Rectal smooth muscle tissue (tissue), 1 donor: Measurements from ENCODE around the gene CHST8.

Experiments
- H3K27ac ChIP-seq: one replicate; pipeline ENCODE4 v1.7.0; 2013; ENCODE audit warnings: low read depth, low read length, inconsistent platforms
- H3K27me3 ChIP-seq: one replicate; pipeline ENCODE4 v1.7.0; 2013; ENCODE audit warnings: low read length; ENCODE audit not compliant: control insufficient read depth, insufficient read depth
- H3K36me3 ChIP-seq: one replicate; pipeline ENCODE4 v1.7.0; 2013; ENCODE audit warnings: low read length; ENCODE audit not compliant: control insufficient read depth, insufficient read depth
- H3K4me1 ChIP-seq: one replicate; pipeline ENCODE4 v1.7.0; 2013; ENCODE audit warnings: low read length; ENCODE audit not compliant: control insufficient read depth, insufficient read depth
- H3K4me3 ChIP-seq: one replicate; pipeline ENCODE4 v1.7.0; 2013; ENCODE audit warnings: low read length
- H3K9ac ChIP-seq: one replicate; pipeline ENCODE4 v1.7.0; 2013; ENCODE audit warnings: low read length

Gene CHST8

GRCh38 chr19:33684538-33685232 is 62.9 kb downstream of the CHST8 start:
- H3K4me3 ChIP-seq = no peak overlapping the region
- H3K27ac ChIP-seq = no peak overlapping the region
- no peaks in the 10 kb centered on the region for H3K36me3 ChIP-seq
- no peak overlapping the region for H3K9ac ChIP-seq
- H3K4me1 ChIP-seq = no peaks in the 10 kb centered on the region
- no peaks in the 10 kb centered on the region for H3K27me3 ChIP-seq

DNA sequence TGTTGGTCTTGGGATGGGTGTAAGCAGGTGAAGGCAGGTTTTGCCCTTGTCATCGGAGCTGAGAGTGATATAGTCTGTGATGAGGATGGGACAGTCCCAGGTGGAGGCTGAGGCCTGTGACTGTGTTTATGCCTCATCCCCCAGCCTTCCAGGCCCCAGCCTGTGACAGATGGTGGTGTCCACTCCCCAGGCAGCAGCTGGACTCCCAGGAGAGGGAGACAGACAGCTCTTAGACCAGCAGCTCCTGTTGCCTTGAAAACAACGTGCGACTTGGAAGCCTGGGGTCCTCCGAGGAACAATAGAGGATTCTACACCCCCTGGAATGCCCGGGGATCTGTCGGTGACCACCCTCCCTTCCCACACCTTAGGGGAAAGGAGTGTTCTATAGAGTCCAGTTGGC is 63.8 kb downstream of the CHST8 start:
- no peaks in the 10 kb centered on the region for H3K4me1 ChIP-seq
- H3K9ac ChIP-seq = no peak overlapping the region
- H3K36me3 ChIP-seq = no peaks in the 10 kb centered on the region
- no peaks in the 10 kb centered on the region for H3K27me3 ChIP-seq
- no peak overlapping the region for H3K4me3 ChIP-seq
- H3K27ac ChIP-seq = no peak overlapping the region

DNA sequence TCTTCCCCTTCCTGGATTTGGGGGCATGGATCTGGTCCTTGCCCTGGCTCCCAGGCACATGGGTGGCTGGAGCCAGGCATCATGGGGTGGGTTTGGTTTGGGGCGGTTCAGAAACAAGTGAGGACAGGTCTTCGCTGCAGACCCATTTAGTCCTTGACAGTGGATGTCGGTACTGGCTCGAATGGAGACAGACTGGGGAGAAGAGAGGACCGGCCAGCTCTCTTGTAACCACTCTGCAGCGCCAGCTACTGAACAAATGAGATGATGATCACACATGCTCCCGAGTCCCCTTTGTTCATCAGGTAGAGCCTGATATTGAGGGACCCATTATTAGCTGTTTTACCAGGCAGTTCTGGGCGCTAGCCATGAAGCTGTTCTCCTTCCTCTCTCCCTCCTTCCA is 64.5 kb downstream of the CHST8 start:
- no peaks in the 10 kb centered on the region for H3K4me1 ChIP-seq
- H3K9ac ChIP-seq = no peak overlapping the region
- no peaks in the 10 kb centered on the region for H3K27me3 ChIP-seq

DNA sequence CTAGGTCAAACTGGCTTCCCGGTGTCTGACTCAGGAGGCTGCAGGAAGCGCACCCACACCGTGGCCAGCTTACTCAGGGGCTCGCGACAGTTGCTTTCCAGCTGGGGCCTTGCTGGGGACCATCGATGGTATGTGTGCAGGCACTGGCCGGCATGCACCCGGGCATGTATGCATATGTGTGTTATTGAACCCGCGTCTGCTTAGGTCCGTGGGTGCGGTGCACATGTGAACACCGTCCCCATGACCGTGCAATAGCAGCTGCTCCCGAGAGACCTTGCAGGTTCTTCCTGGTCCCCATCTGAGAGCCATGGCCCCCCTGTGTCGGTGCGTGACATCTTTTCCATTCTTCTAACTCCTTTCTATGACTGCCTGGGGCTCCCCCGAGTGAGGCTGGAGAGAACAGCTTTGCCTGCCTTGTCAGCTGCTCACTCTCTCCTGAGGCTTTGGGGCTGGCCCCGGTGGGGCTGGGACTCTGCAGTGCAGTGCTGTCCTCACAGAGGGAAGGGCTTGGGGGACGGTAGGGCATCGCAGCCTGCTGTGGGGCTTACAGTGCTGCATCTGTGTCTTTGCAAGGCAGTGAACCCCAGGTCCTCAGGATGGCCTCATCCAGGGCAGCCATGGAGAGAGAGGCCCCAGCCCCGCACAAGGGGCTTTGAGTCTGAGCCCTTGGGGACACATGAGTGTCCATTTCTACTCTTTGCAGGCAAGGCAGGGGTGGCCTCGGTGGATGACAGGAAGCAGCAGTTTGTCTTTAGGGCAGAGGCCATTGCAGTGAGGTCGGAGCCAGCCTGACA is 65.1 kb downstream of the CHST8 start:
- Histone ChIP-seq H3K4me3 (no peak overlapping the region), H3K27me3 (no peaks in the 10 kb centered on the region), H3K27ac (no peak overlapping the region), H3K9ac (no peak overlapping the region), H3K4me1 (no peaks in the 10 kb centered on the region), H3K36me3 (no peaks in the 10 kb centered on the region)

More for the DNA sequence above, 64.5 kb downstream of the CHST8 start:
- Histone ChIP-seq H3K27ac (no peak overlapping the region), H3K36me3 (no peaks in the 10 kb centered on the region), H3K4me3 (no peak overlapping the region)

GRCh38 chr19:33687481-33688170 is 65.9 kb downstream of the CHST8 start:
- Histone ChIP-seq H3K9ac (no peak overlapping the region), H3K36me3 (no peaks in the 10 kb centered on the region), H3K4me3 (no peak overlapping the region), H3K27me3 (no peaks in the 10 kb centered on the region), H3K27ac (no peak overlapping the region), H3K4me1 (no peaks in the 10 kb centered on the region)

DNA sequence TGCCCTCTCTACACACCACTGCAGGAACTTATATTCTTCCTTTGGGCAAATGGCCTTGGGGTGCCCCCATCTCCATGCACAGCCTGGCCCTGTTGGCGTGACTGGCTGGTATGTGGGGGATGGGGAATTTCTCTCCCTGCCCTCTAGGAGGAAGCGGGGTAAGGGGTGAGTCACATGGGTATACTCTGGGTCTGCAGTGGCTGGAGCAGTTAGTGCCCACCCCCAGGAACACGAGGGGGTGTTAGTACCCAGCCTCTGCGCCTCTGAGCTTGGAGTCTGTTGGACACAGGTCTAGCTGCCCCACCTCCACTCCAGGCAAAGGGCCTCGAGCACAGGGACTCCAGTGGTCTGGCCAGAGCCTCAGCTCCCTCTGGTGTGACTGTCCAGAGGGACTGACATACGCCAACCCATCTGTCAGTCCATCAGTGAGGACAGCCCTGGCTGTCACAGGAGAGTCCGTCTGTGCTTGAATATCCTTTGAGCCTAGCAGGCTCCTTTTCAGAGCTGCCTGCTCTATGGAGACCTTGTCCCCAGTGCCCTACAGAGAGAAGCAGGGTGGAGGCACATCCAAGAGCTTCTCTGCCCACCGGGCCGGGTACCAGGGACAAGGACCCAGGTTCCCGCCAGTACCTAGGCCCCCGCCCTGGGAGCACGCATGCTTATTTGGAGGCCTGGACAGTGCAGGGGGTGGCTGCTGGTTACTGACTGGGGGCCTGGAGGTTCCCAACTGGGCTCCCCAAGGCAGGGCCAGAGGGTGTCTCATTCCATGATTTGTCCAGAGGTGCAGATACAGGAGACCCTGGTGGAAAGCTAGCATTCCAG is 66.6 kb downstream of the CHST8 start:
- no peak overlapping the region for H3K4me3 ChIP-seq
- no peak overlapping the region for H3K27ac ChIP-seq
- no peaks in the 10 kb centered on the region for H3K36me3 ChIP-seq
- no peaks in the 10 kb centered on the region for H3K27me3 ChIP-seq
- H3K9ac ChIP-seq = no peak overlapping the region
- H3K4me1 ChIP-seq = no peaks in the 10 kb centered on the region

DNA sequence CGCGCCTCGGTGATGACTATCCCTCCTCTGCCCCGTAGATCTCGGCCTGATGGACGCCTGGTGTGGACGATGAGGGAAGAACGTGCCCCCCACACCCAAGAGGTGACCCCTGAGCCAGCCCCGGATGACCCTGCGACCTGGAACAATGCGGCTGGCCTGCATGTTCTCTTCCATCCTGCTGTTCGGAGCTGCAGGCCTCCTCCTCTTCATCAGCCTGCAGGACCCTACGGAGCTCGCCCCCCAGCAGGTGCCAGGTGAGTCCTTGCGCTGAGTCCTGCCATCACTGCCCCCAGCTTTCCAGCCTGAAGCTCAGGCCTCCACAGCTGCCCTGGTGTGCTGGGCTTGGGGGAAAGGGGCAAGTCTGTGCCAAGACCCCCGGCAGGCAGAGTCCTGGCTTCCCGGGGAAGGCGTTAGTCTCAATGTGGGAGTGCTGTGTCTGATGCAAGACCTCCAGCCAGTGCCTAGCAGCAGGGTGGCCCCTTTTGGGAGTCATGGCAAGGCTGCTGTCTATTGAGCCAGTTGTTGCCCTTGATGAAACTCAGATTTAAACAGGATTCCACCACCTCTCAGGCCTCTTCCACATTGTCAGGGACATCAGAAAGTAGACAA is 67.5 kb downstream of the CHST8 start:
- no peak overlapping the region for H3K27ac ChIP-seq
- H3K36me3 ChIP-seq = no peaks in the 10 kb centered on the region

DNA sequence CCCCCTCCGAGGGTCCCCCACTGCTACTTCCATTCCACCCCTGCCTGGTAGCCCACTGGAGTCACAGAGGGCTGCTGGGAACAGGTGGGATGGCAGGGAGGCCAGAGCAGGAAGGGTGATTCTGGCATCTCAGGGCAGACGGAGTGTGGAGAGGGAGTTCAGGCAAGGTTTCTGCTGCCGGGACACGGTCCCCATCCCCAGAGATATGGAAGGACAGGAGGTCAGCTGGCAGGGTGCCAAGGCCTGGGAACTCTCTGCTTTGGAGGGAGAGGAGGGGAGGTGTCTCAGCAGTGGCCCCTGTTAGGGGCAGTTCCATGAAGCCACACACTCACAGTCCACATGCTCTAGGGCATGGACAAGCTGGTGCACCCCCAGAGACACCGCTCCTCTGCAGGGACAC is 68.1 kb downstream of the CHST8 start:
- Histone ChIP-seq H3K9ac (no peak overlapping the region), H3K36me3 (no peaks in the 10 kb centered on the region), H3K27ac (no peak overlapping the region), H3K4me1 (no peaks in the 10 kb centered on the region), H3K27me3 (no peaks in the 10 kb centered on the region), H3K4me3 (no peak overlapping the region)

More for the DNA sequence above, 67.5 kb downstream of the CHST8 start:
- H3K27me3 ChIP-seq = no peaks in the 10 kb centered on the region
- H3K9ac ChIP-seq = no peak overlapping the region
- H3K4me1 ChIP-seq = no peaks in the 10 kb centered on the region
- no peak overlapping the region for H3K4me3 ChIP-seq

DNA sequence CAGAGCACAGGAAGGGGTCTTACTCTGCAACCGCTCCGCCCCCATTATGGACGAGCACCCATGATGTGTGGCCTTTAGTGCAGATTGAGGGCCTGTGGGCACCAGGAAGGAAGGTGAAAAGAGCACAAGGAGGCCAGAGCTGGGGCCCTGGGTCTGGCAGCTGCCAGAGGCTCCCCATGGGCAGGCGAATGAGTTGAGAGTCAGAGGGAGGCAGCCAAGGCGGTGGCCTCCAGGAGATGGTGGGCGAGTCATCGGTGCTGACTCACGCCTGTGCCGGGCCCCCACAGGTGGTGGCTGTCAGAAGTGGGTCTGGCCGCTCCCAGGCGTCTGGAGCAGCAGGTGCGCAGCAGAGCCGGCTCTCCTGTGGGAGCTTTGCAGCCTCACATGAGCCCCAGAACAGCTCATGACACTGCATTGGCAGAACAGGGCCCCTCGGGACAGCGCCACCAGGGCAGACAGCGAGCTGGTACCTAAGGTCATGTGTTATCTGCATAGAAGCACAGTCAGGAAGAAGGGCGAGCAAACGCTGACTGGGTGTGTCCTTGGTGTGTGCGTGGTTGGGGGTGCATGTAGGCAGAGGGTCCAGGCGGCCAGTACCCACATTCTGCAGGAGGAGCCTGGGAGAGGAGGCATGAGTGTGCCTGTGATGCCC is 68.8 kb downstream of the CHST8 start:
- Histone ChIP-seq H3K36me3 (no peaks in the 10 kb centered on the region), H3K27ac (no peak overlapping the region), H3K4me3 (no peak overlapping the region), H3K4me1 (no peaks in the 10 kb centered on the region), H3K9ac (no peak overlapping the region), H3K27me3 (no peaks in the 10 kb centered on the region)

DNA sequence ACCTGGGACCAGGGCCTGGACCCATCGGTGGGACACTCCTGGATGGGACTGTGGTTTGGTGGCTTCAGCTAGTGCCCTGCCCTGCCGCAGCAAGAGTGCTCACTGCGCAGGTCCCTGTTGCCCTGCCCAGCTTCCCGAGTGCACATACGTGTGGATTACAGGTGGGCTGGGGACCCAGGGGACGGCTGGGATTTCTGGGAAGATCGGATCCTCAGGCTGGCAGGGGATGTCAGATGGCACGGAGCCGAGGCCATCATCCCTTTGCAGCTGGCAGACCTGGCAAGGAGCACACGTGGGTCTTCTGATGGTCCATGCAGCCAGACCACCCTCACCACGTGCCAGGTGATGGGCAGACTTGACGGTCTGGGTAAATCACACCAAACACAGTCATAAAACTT is 69.3 kb downstream of the CHST8 start:
- H3K27ac ChIP-seq = no peak overlapping the region
- H3K27me3 ChIP-seq = no peaks in the 10 kb centered on the region
- H3K9ac ChIP-seq = no peak overlapping the region
- no peaks in the 10 kb centered on the region for H3K4me1 ChIP-seq
- H3K4me3 ChIP-seq = no peak overlapping the region
- no peaks in the 10 kb centered on the region for H3K36me3 ChIP-seq

DNA sequence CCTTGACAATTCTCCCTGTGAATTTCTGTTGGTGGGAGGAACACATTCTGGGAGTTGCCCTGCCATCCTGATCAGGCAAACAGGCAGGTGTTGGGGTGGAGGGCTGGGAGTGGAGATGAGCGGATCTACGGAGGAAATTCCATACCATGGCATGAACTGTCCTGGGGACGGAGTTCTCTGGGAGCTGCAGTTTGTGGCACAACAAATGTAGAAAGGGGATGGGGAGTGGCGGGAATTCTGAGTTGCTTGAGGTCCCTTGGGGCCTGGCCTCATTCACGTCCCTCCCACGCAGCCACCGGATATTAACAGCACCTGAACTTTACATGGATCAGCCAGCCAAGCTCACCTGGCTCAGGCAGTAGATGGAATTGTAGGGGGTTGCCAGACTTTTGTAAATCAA is 70.0 kb downstream of the CHST8 start:
- Histone ChIP-seq H3K4me1 (no peaks in the 10 kb centered on the region), H3K36me3 (no peaks in the 10 kb centered on the region), H3K27ac (no peak overlapping the region), H3K9ac (no peak overlapping the region), H3K4me3 (no peak overlapping the region), H3K27me3 (no peaks in the 10 kb centered on the region)
